ENCODE results near the gene ZNF84.

GRCh38 chr12:133057446-133057845, 20.1 kb downstream of the ZNF84 start:
- TF ChIP-seq CTCF (conservative IDR thresholded peaks at IDR 0.05) (no peak), EZH2 (IDR thresholded peaks at IDR 0.05; ENCODE audit: low read depth) (no peak)

Data from PC-9 (cell line).